WI38 (cell line): Measurements from ENCODE around the gene FGFBP1.

Experiments
- H3K4me3 ChIP-seq: 2 replicates; pipeline ENCODE4 v1.5.1; 2011; ENCODE audit warnings: low read depth, mild to moderate bottlenecking, control low read depth, low read length
- TF ChIP-seq, protein P1 (sequence below): IDR thresholded peaks from 2 replicates; pipeline ENCODE4 v1.5.1; 2012; ENCODE audit warnings: low read depth, mild to moderate bottlenecking, control low read depth, low read length

The FGFBP1 gene

GRCh38 chr4:15971068-15971801 lies 32.7 kb upstream of the FGFBP1 start:
- TF ChIP-seq, protein P1, sequence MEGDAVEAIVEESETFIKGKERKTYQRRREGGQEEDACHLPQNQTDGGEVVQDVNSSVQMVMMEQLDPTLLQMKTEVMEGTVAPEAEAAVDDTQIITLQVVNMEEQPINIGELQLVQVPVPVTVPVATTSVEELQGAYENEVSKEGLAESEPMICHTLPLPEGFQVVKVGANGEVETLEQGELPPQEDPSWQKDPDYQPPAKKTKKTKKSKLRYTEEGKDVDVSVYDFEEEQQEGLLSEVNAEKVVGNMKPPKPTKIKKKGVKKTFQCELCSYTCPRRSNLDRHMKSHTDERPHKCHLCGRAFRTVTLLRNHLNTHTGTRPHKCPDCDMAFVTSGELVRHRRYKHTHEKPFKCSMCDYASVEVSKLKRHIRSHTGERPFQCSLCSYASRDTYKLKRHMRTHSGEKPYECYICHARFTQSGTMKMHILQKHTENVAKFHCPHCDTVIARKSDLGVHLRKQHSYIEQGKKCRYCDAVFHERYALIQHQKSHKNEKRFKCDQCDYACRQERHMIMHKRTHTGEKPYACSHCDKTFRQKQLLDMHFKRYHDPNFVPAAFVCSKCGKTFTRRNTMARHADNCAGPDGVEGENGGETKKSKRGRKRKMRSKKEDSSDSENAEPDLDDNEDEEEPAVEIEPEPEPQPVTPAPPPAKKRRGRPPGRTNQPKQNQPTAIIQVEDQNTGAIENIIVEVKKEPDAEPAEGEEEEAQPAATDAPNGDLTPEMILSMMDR, result no peak
- H3K4me3 ChIP-seq, result no peak overlapping the region

- no peak overlapping the region for H3K4me3 ChIP-seq
- TF ChIP-seq, protein P1, result no peak
Observed at GRCh38 chr4:15968551-15969300, 30.2 kb upstream of the FGFBP1 start.

DNA sequence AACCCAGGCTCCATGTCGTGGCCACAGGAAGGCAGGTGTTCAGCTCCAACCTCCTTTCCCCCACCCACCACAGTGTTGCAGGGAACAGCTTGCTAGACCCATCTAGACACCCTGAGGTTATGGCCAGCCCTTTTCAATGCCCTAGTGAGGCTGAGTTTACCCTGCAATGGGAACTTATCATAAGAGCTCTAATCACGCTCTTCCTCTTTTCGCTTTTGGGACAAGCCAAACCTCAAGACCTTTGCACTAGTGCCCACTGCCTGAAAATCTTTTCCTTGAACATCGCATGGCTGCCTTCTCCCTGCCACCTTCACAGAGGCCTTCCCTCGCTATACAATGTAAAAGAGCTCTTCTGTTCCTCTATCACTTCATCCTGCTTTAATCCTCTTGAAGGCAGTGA lies 26.8 kb upstream of the FGFBP1 start:
- no peak overlapping the region for H3K4me3 ChIP-seq
- TF ChIP-seq, protein P1, result no peak

DNA sequence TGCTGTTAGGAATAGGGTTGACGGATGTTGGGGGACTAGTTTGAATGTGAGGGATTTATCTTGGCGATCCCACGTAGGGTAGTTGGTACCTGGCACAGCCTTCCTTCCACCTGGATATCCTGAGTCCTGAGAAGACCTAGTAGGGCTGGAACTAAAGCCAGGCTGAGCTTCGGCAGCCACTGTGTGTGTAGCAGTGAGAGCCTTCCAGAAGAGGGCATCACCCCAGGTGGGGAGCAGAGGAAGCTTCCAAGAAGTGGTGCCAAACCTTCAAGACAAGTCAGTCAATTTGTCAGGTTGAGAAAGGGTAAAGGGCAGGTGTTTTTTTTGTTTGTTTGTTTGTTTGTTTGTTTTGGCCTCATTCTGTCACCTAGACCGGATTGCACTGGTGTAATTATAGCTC lies 25.6 kb upstream of the FGFBP1 start:
- H3K4me3 ChIP-seq, result no peak overlapping the region

GRCh38 chr4:15963576-15963975 lies 25.0 kb upstream of the FGFBP1 start:
- no peak overlapping the region for H3K4me3 ChIP-seq
- TF ChIP-seq, protein P1, result no peak

More for the DNA sequence above, 25.6 kb upstream of the FGFBP1 start:
- TF ChIP-seq, protein P1, result no peak

- TF ChIP-seq, protein P1, result peak; percentile 57
- no peak within 1 kb of the TSS for H3K4me3 ChIP-seq
Observed at GRCh38 chr4:15963001-15963451, 24.5 kb upstream of the FGFBP1 start, which contains the start of gene FGFBP2. Gene FGFBP2, minus strand, starts transcription at chr4:15963175. Its CDS starts 46 bp downstream, at chr4:15963129.
